Caco-2 (cell line): ENCODE results near the gene FNIP1. TPM values are rescaled to one million over a fixed set of nuclear protein-coding genes. Genes with fewer than 3 reads are reported as not detected.

Experiments used
- BruUV-seq: library from RNA; stranded (reverse); fragments of 400-500 nt; replicated peaks from 2 replicates; lab custom pipeline; 2021; lab: Mats Ljungman, UMichigan
- CTCF ChIA-PET: fragments of 300-600 bp; sonication (Branson Sonifier 250); formaldehyde crosslinking; loops from one replicate; lab custom pipeline; 2022; ENCODE audit warnings: antibody characterized with exemption; lab: Charles Lee
- POLR2A ChIA-PET: fragments of 300-600 bp; sonication (Branson Sonifier 250); formaldehyde crosslinking; loops from one replicate; lab custom pipeline; 2022; ENCODE audit warnings: antibody characterized with exemption; lab: Charles Lee
- DNase-seq, 2 experiments: peaks; one replicate each; pipeline versions ENCODE4 v3.0.0 to v3.0.0-alpha.2; 2020 to 2022
- H3K27me3 ChIP-seq: replicated peaks from 2 replicates; pipeline ENCODE4 v1.6.0; 2011; ENCODE audit warnings: low read length; ENCODE audit not compliant: control insufficient read depth, insufficient read depth
- H3K36me3 ChIP-seq: 2 replicates; pipeline ENCODE4 v1.5.1; 2011; ENCODE audit warnings: low read length; ENCODE audit not compliant: control insufficient read depth, insufficient read depth
- H3K4me1 ChIP-seq: fragments of 250-450 bp; sonication (Bioruptor Pico); 2 replicates; pipeline ENCODE4 v1.5.1; 2020; ENCODE audit warnings: mild to moderate bottlenecking
- H3K4me3 ChIP-seq: 2 replicates; pipeline ENCODE4 v1.5.1; 2011; ENCODE audit warnings: low read depth, mild to moderate bottlenecking, control low read depth, low read length
- H3K9me3 ChIP-seq: fragments of 250-450 bp; sonication (Bioruptor Pico); 2 replicates; pipeline ENCODE4 v1.5.1; 2020; ENCODE audit warnings: mild to moderate bottlenecking, moderate library complexity
- H3K27ac Mint-ChIP-seq: one replicate; pipeline ENCODE4 v1.8.0; 2022; ENCODE audit warnings: mixed read lengths; ENCODE audit not compliant: unreplicated experiment
- H3K27me3 Mint-ChIP-seq: one replicate; pipeline ENCODE4 v1.8.0; 2022; ENCODE audit warnings: mixed read lengths; ENCODE audit not compliant: insufficient read depth, unreplicated experiment
- H3K36me3 Mint-ChIP-seq: one replicate; pipeline ENCODE4 v1.8.0; 2022; ENCODE audit warnings: mild to moderate bottlenecking, mixed read lengths; ENCODE audit not compliant: insufficient read depth, unreplicated experiment
- H3K4me1 Mint-ChIP-seq: one replicate; pipeline ENCODE4 v1.8.0; 2022; ENCODE audit warnings: low read depth, mixed read lengths; ENCODE audit not compliant: unreplicated experiment
- H3K4me3 Mint-ChIP-seq: one replicate; pipeline ENCODE4 v1.8.0; 2022; ENCODE audit warnings: mild to moderate bottlenecking, moderate library complexity, mixed read lengths; ENCODE audit not compliant: unreplicated experiment
- H3K9me3 Mint-ChIP-seq: one replicate; pipeline ENCODE4 v1.8.0; 2022; ENCODE audit warnings: mixed read lengths; ENCODE audit not compliant: unreplicated experiment
- CTCF ChIP-seq, 2 experiments: fragments of 200-600 bp in 1 of 2; IDR thresholded peaks; 1 replicate in 1 of 2; 2 replicates in 1 of 2; pipeline versions ENCODE4 v1.5.1 to v1.8.0; 2011 to 2022; ENCODE audit warnings: antibody characterized with exemption in 1 of 2, control low read depth in 1 of 2, inconsistent platforms in 1 of 2, low read depth in 1 of 2, low read length in 1 of 2, mild to moderate bottlenecking in 1 of 2, moderate library complexity in 1 of 2; ENCODE audit not compliant: insufficient read depth in 1 of 2, severe bottlenecking in 1 of 2, unreplicated experiment in 1 of 2
- intact Hi-C: fragments of 100-400 bp; cut with micrococcal nuclease; formaldehyde crosslinking; loops from one replicate; pipeline ENCODE4 v1.10.0; 2022; ENCODE audit not compliant: unreplicated experiment
- total RNA-seq: library from RNA; stranded (reverse); gene quantifications from 2 replicates; pipeline ENCODE4 v1.2.3, GENCODE V29; 2022

The FNIP1 gene
- total RNA-seq, 1 experiment from 2014 or later: 45.0 TPM

GRCh38 chr5:131747180-131748105, 49.4 kb downstream of the FNIP1 start:
- Mint-ChIP-seq H3K4me3 (no peak overlapping the region), H3K27me3 (no peaks in the 10 kb centered on the region), H3K4me1 (peaks cover 16% of the 10 kb centered on the region), H3K27ac (no peak overlapping the region), H3K9me3 (no peaks in the 10 kb centered on the region), H3K36me3 (peaks cover 14% of the 10 kb centered on the region)
- ChIA-PET POLR2A (no interaction called here), CTCF (no interaction called here)
- DNase-seq: no peak
- Histone ChIP-seq H3K27me3 (no peaks in the 10 kb centered on the region), H3K4me3 (no peak overlapping the region), H3K36me3 (0 out of 2 replicates have a peak, but pooled peaks cover 1% of the 10 kb centered on the region), H3K9me3 (no peaks in the 10 kb centered on the region), H3K4me1 (no peaks in the 10 kb centered on the region)
- no TSS peak for BruUV-seq
- intact Hi-C loops: no loop called here
- no peak for TF ChIP-seq CTCF (IDR thresholded peaks at IDR 0.05; ENCODE audit: insufficient read depth in 1 of 2, low read depth in 1 of 2, low read length in 1 of 2, severe bottlenecking in 1 of 2, unreplicated experiment in 1 of 2)

- Histone ChIP-seq H3K9me3 (no peaks in the 10 kb centered on the region), H3K4me1 (no peaks in the 10 kb centered on the region), H3K4me3 (no peak overlapping the region), H3K27me3 (no peaks in the 10 kb centered on the region), H3K36me3 (0 out of 2 replicates have a peak, but pooled peaks cover 1% of the 10 kb centered on the region)
- Mint-ChIP-seq H3K36me3 (peaks cover 14% of the 10 kb centered on the region), H3K4me3 (no peak overlapping the region), H3K27ac (no peak overlapping the region), H3K4me1 (peaks cover 16% of the 10 kb centered on the region), H3K9me3 (no peaks in the 10 kb centered on the region), H3K27me3 (no peaks in the 10 kb centered on the region)
- no TSS peak for BruUV-seq
- intact Hi-C loops: no loop called here
- CTCF ChIA-PET: no interaction called here
- POLR2A ChIA-PET: no interaction called here
- no peak for TF ChIP-seq CTCF (IDR thresholded peaks at IDR 0.05; ENCODE audit: insufficient read depth in 1 of 2, low read depth in 1 of 2, low read length in 1 of 2, severe bottlenecking in 1 of 2, unreplicated experiment in 1 of 2)
- DNase-seq: no peak
Observed at GRCh38 chr5:131746423-131746822, 50.4 kb downstream of the FNIP1 start.

- H3K36me3 ChIP-seq: 0 out of 2 replicates have a peak, but pooled peaks cover 1% of the 10 kb centered on the region
- Mint-ChIP-seq H3K27me3 (no peaks in the 10 kb centered on the region), H3K4me1 (peaks cover 16% of the 10 kb centered on the region), H3K36me3 (peaks cover 14% of the 10 kb centered on the region), H3K27ac (no peak overlapping the region), H3K9me3 (no peaks in the 10 kb centered on the region), H3K4me3 (no peak overlapping the region)
- no peak overlapping the region for H3K4me3 ChIP-seq
- H3K4me1 ChIP-seq: no peaks in the 10 kb centered on the region
- no peaks in the 10 kb centered on the region for H3K9me3 ChIP-seq
- intact Hi-C loops: no loop called here
- TF ChIP-seq CTCF (IDR thresholded peaks at IDR 0.05; ENCODE audit: insufficient read depth in 1 of 2, low read depth in 1 of 2, low read length in 1 of 2, severe bottlenecking in 1 of 2, unreplicated experiment in 1 of 2): no peak
- POLR2A ChIA-PET: no interaction called here
- CTCF ChIA-PET: no interaction called here
- BruUV-seq: no TSS peak
- no peaks in the 10 kb centered on the region for H3K27me3 ChIP-seq
- no peak for DNase-seq
Observed at GRCh38 chr5:131745703-131746102, 51.1 kb downstream of the FNIP1 start.
